ENCODE data around the gene OSBPL5.

DNA sequence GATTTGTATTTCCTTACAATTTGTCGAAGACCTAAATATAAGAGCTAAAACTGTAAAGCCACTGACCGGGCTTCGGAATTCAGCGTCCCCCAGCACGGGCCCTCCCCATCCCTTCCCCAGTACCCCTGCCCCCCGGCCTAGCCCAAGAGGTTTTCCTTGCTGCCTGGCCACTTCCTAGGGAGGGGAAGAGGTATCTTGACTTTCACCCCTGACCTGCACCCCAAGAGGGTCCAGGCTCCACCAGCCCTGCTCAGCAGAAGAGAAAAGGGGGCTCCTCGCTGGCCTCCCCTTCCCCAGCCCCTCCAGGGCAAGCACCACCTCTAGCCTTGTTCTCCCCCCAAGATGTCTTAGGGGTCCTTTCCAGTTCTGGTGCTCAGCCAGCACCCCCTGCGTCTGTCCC is 81.8 kb downstream of the OSBPL5 start:
- TF ChIP-seq, protein P1, sequence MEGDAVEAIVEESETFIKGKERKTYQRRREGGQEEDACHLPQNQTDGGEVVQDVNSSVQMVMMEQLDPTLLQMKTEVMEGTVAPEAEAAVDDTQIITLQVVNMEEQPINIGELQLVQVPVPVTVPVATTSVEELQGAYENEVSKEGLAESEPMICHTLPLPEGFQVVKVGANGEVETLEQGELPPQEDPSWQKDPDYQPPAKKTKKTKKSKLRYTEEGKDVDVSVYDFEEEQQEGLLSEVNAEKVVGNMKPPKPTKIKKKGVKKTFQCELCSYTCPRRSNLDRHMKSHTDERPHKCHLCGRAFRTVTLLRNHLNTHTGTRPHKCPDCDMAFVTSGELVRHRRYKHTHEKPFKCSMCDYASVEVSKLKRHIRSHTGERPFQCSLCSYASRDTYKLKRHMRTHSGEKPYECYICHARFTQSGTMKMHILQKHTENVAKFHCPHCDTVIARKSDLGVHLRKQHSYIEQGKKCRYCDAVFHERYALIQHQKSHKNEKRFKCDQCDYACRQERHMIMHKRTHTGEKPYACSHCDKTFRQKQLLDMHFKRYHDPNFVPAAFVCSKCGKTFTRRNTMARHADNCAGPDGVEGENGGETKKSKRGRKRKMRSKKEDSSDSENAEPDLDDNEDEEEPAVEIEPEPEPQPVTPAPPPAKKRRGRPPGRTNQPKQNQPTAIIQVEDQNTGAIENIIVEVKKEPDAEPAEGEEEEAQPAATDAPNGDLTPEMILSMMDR (conservative IDR thresholded peaks at IDR 0.05; ENCODE audit: low read length) = no peak
- TF ChIP-seq EZH2phosphoT487 (IDR thresholded peaks at IDR 0.05; ENCODE audit: borderline replicate concordance, low read depth, low read length) = no peak

All from OCI-LY7 (cell line).